Hepatocyte (in vitro differentiated cells): ENCODE measurements around the gene ABCD4.

Source experiments
- CTCF ChIP-seq: fragments of 200-600 bp; sonication (generic); IDR thresholded peaks from 2 replicates; pipeline ENCODE4 v1.5.1; 2016; ENCODE audit warnings: antibody characterized with exemption, mild to moderate bottlenecking; ENCODE audit not compliant: poor library complexity
- EZH2phosphoT487 ChIP-seq: fragments of 200-600 bp; sonication (generic); IDR thresholded peaks from one replicate; pipeline ENCODE4 v1.6.1; 2018; ENCODE audit warnings: antibody characterized with exemption, mild to moderate bottlenecking, low read depth, moderate library complexity; ENCODE audit not compliant: unreplicated experiment, severe bottlenecking

GRCh38 chr14:74259513-74259912 lies 43.2 kb downstream of the ABCD4 start:
- TF ChIP-seq CTCF, result no peak
- no peak for TF ChIP-seq EZH2phosphoT487
